Fibroblast of the aortic adventitia (primary cell): ENCODE results near the gene WNT6. TPM values are rescaled to one million over a fixed set of nuclear protein-coding genes. Genes with fewer than 3 reads are reported as not detected.

Experiments used
- DNase-seq: peaks from one replicate; pipeline ENCODE4 v3.0.0-alpha.2; 2010; ENCODE audit warnings: low read depth
- H3K4me3 ChIP-seq: 2 replicates; pipeline ENCODE4 v1.5.1; 2011; ENCODE audit warnings: low read depth, mild to moderate bottlenecking, control low read depth, low read length, moderate library complexity
- total RNA-seq: library from RNA; depleted of rRNA; stranded (reverse); fragments of >200 nt; gene quantifications from 2 replicates; pipeline ENCODE4 v1.2.3, GENCODE V29; 2012; ENCODE audit warnings: low replicate concordance
- TF ChIP-seq, protein P1 (sequence below): IDR thresholded peaks from 2 replicates; pipeline ENCODE4 v1.5.1; 2011; ENCODE audit warnings: mild to moderate bottlenecking, low read length, control low read depth, inconsistent platforms; ENCODE audit not compliant: insufficient read depth

Gene WNT6
- total RNA-seq, 1 donor, result not detected

GRCh38 chr2:218879776-218880101 is 20.1 kb downstream of the WNT6 start:
- no peak overlapping the region for H3K4me3 ChIP-seq
- DNase-seq, result no peak
- TF ChIP-seq, protein P1, sequence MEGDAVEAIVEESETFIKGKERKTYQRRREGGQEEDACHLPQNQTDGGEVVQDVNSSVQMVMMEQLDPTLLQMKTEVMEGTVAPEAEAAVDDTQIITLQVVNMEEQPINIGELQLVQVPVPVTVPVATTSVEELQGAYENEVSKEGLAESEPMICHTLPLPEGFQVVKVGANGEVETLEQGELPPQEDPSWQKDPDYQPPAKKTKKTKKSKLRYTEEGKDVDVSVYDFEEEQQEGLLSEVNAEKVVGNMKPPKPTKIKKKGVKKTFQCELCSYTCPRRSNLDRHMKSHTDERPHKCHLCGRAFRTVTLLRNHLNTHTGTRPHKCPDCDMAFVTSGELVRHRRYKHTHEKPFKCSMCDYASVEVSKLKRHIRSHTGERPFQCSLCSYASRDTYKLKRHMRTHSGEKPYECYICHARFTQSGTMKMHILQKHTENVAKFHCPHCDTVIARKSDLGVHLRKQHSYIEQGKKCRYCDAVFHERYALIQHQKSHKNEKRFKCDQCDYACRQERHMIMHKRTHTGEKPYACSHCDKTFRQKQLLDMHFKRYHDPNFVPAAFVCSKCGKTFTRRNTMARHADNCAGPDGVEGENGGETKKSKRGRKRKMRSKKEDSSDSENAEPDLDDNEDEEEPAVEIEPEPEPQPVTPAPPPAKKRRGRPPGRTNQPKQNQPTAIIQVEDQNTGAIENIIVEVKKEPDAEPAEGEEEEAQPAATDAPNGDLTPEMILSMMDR, result no peak

DNA sequence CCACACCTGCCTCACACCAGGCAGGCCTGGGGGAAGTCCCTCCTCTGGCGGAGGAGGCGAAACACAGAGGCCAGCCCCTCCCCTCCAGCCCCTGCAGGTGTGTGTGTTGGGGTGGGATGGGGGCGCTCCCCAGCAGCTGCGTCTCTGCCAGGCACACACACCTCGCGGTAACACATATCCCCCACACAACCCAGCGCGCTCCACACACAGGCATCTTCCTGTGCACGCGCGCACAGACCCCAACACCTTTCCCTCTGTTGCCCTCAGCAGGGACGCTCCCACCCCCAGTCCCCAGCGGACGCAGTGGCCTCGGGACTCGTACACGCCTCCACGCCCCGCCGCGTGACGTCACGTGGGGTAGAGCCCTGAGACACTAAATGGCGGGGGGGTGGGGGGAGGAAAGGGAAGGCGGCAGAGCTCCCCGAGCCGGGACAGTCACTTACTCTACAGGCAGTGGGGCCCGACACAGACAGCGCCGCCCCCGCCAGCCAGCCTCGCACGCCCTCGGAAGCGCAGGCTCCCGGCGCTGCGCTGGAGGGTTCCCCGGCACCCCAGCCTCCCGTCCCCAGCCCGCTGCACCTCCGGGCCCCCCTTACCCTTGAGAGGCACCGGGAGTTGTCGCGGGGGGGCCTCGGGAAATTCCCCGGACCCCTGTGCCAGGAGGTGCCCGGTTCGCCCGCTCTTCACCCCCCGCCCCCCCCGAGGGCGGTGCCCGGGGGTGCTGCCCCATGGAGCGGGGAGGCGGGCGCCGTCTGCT is 20.7 kb downstream of the WNT6 start, which contains the start of gene WNT10A:
WNT10A (plus strand) TSS at position 751 of the 757 bp plus-strand sequence. CDS start 144 bp downstream, outside the sequence.
- no peak within 1 kb of the TSS for H3K4me3 ChIP-seq
- no peak for DNase-seq
- TF ChIP-seq, protein P1, result no peak

DNA sequence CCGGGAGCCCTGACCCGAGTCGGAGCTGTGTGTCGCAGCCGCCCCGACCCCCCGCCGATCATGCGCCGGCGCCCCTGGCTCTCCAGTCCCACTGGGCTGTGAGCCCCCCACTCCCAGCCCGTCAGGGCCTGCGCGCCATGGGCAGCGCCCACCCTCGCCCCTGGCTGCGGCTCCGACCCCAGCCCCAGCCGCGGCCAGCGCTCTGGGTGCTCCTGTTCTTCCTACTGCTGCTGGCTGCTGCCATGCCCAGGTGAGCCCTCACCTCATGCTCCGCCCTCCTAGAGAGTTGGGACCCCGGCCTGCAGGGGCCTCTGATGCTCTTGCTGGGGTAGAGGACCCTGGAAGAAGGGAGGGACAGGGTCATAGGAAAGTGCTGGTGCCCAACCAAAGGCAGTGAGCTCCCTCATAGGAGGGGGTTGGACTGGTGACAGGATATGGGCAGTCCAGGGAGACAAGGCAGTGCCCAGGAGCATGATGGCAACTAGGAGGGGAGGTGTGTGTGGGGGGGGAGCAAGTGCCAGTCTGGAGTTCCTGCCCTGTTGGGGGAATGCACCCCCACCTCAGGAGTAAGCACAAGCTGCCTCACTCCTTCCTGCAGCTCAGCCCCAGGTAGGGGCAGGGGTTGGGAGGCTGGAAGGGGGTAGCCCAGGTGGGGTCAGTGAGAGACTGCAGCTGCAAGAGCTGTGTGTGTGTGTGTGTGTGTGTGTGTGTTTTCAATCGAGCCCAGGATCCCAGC is 21.4 kb downstream of the WNT6 start:
- TF ChIP-seq, protein P1, result no peak

GRCh38 chr2:218881744-218882460 is 22.3 kb downstream of the WNT6 start:
- TF ChIP-seq, protein P1, result no peak
- no peak overlapping the region for H3K4me3 ChIP-seq
- DNase-seq, result no peak

More for the DNA sequence above, 21.4 kb downstream of the WNT6 start:
- H3K4me3 ChIP-seq, result no peak overlapping the region
- no peak for DNase-seq

- DNase-seq, result no peak
- TF ChIP-seq, protein P1, result no peak
These were observed 22.8 kb downstream of the WNT6 start for GRCh38 chr2:218882461-218882816.

GRCh38 chr2:218882866-218883366 is 23.3 kb downstream of the WNT6 start:
- H3K4me3 ChIP-seq, result no peak overlapping the region
- DNase-seq, result no peak
- TF ChIP-seq, protein P1, result no peak

More at GRCh38 chr2:218882461-218882816, 22.8 kb downstream of the WNT6 start:
- H3K4me3 ChIP-seq, result no peak overlapping the region
